ENCODE measurements around the gene PRSS16. TPM values are rescaled to one million over a fixed set of nuclear protein-coding genes. Genes with fewer than 3 reads are reported as not detected.

PRSS16 gene
- total and polyA plus RNA-seq, 9 of the 15 experiments (the other 6 are each of a cell fraction or from before 2014, with no cell fraction given) = 4.5 to 21.3 (median 12.1) TPM

DNA sequence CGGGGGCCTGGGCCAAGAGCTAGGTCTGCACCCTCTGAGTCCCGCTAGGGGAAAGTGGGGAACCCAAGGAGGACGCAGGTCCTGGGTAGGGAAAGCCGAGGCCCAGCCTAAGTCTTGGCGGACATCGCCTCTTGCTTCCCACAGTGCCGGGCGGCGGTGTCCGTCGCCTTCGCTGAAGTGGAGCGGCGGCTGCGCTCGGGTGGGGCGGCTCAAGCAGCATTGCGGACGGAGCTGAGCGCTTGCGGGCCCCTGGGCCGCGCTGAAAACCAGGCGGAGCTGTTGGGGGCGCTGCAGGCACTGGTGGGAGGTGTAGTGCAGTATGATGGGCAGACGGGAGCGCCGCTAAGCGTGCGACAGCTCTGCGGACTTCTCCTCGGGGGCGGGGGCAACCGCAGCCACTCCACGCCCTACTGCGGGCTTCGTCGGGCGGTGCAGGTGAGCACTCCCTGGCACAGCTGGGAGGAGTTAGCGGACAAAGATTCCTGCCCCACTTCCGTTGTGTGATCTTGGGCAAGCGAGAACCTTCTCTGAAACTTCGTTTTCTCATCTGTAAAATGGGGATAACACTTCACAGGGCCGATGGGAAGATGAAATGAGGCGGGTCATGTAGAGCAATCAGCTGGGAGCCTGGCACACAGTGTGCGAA is 4.2 kb downstream of the PRSS16 start (continued):
- TF ChIP-seq SIX5 (IDR thresholded peaks at IDR 0.05; ENCODE audit: borderline replicate concordance in 1 of 2, insufficient read depth in 1 of 2, low read depth in 1 of 2, low read length in 2 of 2) = no peak
- TF ChIP-seq, protein P1, sequence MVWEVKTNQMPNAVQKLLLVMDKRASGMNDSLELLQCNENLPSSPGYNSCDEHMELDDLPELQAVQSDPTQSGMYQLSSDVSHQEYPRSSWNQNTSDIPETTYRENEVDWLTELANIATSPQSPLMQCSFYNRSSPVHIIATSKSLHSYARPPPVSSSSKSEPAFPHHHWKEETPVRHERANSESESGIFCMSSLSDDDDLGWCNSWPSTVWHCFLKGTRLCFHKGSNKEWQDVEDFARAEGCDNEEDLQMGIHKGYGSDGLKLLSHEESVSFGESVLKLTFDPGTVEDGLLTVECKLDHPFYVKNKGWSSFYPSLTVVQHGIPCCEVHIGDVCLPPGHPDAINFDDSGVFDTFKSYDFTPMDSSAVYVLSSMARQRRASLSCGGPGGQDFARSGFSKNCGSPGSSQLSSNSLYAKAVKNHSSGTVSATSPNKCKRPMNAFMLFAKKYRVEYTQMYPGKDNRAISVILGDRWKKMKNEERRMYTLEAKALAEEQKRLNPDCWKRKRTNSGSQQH (CRISPR knock-in tag; IDR thresholded peaks at IDR 0.05) = no peak
- TF ChIP-seq SRSF7 (optimal IDR thresholded peaks at IDR 0.05; ENCODE audit: low read depth, low read length) = no peak
- peak; percentile 60 for TF ChIP-seq GABPA (tag; conservative IDR thresholded peaks at IDR 0.05; ENCODE audit: low read depth)
- peak; percentile 37; the same call in 1 of the 2 replicates for TF ChIP-seq NCOR1 (IDR thresholded peaks at IDR 0.05)
- TF ChIP-seq, protein P2, sequence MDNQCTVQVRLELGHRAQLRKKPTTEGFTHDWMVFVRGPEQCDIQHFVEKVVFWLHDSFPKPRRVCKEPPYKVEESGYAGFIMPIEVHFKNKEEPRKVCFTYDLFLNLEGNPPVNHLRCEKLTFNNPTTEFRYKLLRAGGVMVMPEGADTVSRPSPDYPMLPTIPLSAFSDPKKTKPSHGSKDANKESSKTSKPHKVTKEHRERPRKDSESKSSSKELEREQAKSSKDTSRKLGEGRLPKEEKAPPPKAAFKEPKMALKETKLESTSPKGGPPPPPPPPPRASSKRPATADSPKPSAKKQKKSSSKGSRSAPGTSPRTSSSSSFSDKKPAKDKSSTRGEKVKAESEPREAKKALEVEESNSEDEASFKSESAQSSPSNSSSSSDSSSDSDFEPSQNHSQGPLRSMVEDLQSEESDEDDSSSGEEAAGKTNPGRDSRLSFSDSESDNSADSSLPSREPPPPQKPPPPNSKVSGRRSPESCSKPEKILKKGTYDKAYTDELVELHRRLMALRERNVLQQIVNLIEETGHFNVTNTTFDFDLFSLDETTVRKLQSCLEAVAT (IDR thresholded peaks at IDR 0.05) = peak; percentile 59 to 89; a peak in 3 of 4 replicates
- peak; percentile 95 for TF ChIP-seq ADNP (tag; IDR thresholded peaks at IDR 0.05)
- peak; percentile 91 for TF ChIP-seq RBM25 (IDR thresholded peaks at IDR 0.05; ENCODE audit: low read depth, low read length, severe bottlenecking)
- peak; percentile 78 for TF ChIP-seq MEIS2 (IDR thresholded peaks at IDR 0.05; ENCODE audit: partially characterized antibody)
- TF ChIP-seq, protein P3, sequence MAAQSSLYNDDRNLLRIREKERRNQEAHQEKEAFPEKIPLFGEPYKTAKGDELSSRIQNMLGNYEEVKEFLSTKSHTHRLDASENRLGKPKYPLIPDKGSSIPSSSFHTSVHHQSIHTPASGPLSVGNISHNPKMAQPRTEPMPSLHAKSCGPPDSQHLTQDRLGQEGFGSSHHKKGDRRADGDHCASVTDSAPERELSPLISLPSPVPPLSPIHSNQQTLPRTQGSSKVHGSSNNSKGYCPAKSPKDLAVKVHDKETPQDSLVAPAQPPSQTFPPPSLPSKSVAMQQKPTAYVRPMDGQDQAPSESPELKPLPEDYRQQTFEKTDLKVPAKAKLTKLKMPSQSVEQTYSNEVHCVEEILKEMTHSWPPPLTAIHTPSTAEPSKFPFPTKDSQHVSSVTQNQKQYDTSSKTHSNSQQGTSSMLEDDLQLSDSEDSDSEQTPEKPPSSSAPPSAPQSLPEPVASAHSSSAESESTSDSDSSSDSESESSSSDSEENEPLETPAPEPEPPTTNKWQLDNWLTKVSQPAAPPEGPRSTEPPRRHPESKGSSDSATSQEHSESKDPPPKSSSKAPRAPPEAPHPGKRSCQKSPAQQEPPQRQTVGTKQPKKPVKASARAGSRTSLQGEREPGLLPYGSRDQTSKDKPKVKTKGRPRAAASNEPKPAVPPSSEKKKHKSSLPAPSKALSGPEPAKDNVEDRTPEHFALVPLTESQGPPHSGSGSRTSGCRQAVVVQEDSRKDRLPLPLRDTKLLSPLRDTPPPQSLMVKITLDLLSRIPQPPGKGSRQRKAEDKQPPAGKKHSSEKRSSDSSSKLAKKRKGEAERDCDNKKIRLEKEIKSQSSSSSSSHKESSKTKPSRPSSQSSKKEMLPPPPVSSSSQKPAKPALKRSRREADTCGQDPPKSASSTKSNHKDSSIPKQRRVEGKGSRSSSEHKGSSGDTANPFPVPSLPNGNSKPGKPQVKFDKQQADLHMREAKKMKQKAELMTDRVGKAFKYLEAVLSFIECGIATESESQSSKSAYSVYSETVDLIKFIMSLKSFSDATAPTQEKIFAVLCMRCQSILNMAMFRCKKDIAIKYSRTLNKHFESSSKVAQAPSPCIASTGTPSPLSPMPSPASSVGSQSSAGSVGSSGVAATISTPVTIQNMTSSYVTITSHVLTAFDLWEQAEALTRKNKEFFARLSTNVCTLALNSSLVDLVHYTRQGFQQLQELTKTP (IDR thresholded peaks at IDR 0.05; ENCODE audit: low read depth in 1 of 2, partially characterized antibody in 2 of 2) = peak in 1 of 2 experiments; percentile 39

Measured in K562 (cell line).